Stimulated activated naive B cell treated with anti-CD40 and anti-IgM and Interleukin-4, amounts not matched to agents 10 μg/mL and 1 μg/mL and 100 μg/mL, for 72 hours (primary cell): ENCODE data around the gene CDKN2AIP.

ENCODE experiments used
- ATAC-seq, 2 donors: fragments of 150-1000 bp; cut with Tn5 transposase; replicated peaks; 2 replicates each; pipeline ENCODE4 v1.10.0; 2021; ENCODE audit warnings: moderate library complexity in 1 of 2
- DNase-seq: peaks from one replicate; pipeline ENCODE4 v3.0.0; 2021
- H3K27ac Mint-ChIP-seq: one replicate; pipeline ENCODE4 v1.8.0; 2022; ENCODE audit warnings: mild to moderate bottlenecking, mixed read lengths
- H3K27me3 Mint-ChIP-seq, 2 donors: one replicate each; pipeline ENCODE4 v1.8.0; 2022; ENCODE audit warnings: mixed read lengths in 2 of 2
- H3K36me3 Mint-ChIP-seq, 2 donors: one replicate each; pipeline ENCODE4 v1.8.0; 2022; ENCODE audit warnings: mixed read lengths in 2 of 2, mild to moderate bottlenecking in 1 of 2
- H3K4me1 Mint-ChIP-seq, 2 donors: one replicate each; pipeline ENCODE4 v1.8.0; 2022; ENCODE audit warnings: mixed read lengths in 2 of 2, mild to moderate bottlenecking in 1 of 2
- H3K4me3 Mint-ChIP-seq, 2 donors: one replicate each; pipeline ENCODE4 v1.8.0; 2022; ENCODE audit warnings: mild to moderate bottlenecking in 2 of 2, mixed read lengths in 2 of 2, moderate library complexity in 1 of 2
- H3K9me3 Mint-ChIP-seq, 2 donors: one replicate each; pipeline ENCODE4 v1.8.0; 2022; ENCODE audit warnings: mixed read lengths in 2 of 2, mild to moderate bottlenecking in 1 of 2

CDKN2AIP gene

GRCh38 chr4:183444214-183445096 lies at the start of gene CDKN2AIP:
TSS of gene CDKN2AIP (plus strand) at chr4:183444636. CDS start at chr4:183444798, 162 bp downstream.
- Mint-ChIP-seq H3K4me3 (peak within 1 kb of the TSS; percentile 97), H3K36me3 (peaks cover 14 to 19% of the 10 kb centered on the region in 2 donors), H3K27me3 (no peaks in the 10 kb centered on the region), H3K4me1 (peaks cover 6 to 26% of the 10 kb centered on the region in 2 donors), H3K9me3 (no peaks in the 10 kb centered on the region), H3K27ac (peak within 1 kb of the TSS; percentile 97)
- peak; percentile 86 to 88 for ATAC-seq
- peak; percentile 93 for DNase-seq

DNA sequence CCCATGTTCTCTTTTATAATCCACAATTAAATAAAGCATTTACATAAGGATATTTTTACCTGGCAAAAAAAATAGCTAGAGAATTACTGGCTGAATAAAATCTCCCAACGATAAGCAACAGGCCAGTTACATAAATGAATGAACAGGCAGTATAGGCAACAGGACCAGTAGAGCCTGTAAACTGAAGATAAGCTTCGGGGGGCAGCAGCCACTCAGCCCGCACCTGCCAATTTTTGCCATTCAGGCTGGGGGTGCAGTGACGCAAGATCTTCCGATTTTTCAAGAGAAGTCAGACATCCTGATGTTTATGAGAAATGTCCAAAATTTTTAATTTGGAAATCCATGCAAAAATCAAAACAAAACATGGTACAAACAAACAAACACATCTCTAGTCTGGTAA lies 49.0 kb upstream of the CDKN2AIP start:
- H3K27me3 Mint-ChIP-seq = peaks cover 24 to 33% of the 10 kb centered on the region in 2 donors
- H3K9me3 Mint-ChIP-seq = no peaks in the 10 kb centered on the region
- peaks cover 19 to 32% of the 10 kb centered on the region in 2 donors for H3K4me1 Mint-ChIP-seq
- ATAC-seq (no peak), DNase-seq (no peak)
- H3K27ac Mint-ChIP-seq = no peak overlapping the region
- no peaks in the 10 kb centered on the region for H3K36me3 Mint-ChIP-seq
- no peak overlapping the region for H3K4me3 Mint-ChIP-seq

DNA sequence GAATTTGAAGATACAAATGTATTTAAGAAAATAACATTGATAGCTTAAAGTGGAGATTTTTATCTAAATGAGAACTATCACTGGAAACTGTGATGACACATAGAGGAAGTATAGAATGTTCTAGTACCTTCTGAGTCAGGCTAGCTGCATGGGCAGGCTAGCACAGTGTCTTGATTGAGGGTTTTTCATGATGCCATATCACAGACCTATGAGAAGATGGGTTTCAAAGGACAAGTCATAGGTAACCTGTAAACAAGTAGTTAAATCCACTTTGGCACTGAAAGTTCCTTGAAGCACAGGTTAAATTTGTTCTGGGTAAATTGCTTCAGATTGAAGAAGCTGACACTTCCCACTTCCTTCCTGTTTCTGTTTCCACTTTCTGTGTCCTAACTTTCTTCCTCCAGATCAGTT lies 48.2 kb upstream of the CDKN2AIP start:
- H3K4me3 Mint-ChIP-seq = no peak overlapping the region

DNA sequence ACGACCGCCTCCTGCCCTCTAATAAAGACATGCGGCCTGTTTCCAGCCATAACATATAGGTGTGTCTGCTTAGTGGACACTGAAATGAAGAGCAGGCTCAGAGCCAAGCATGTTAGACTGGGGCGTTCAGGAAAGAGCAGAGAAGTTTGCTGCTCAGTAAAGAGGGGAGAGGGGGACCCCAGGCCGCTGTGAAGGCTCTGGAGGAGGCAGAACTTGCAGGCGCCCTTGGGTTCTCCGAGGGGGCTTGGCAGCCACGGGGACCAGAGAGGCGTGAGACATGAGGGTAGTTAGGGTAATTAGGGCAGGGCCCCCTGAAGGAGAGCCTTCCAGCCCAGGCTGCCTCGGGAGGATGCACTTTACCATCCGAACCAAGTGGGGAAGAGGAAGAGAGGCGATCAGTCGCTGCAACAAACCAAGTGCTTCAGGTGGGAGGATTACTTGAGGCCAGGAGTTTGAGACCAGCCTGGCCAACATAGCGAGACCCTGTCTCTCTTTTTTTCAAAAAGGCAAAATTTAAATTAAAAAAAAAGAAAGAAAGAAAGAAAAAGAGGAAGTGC lies 46.6 kb upstream of the CDKN2AIP start:
- Mint-ChIP-seq H3K9me3 (no peaks in the 10 kb centered on the region), H3K27me3 (peaks cover 30 to 39% of the 10 kb centered on the region in 2 donors)

More for the DNA sequence above, 48.2 kb upstream of the CDKN2AIP start:
- Mint-ChIP-seq H3K36me3 (no peaks in the 10 kb centered on the region), H3K27me3 (peaks cover 25 to 33% of the 10 kb centered on the region in 2 donors), H3K9me3 (no peaks in the 10 kb centered on the region), H3K27ac (no peak overlapping the region), H3K4me1 (peaks cover 19 to 32% of the 10 kb centered on the region in 2 donors)
- ATAC-seq (peak; percentile 37 to 59), DNase-seq (no peak)

GRCh38 chr4:183398298-183399125 lies 45.9 kb upstream of the CDKN2AIP start:
- peak; percentile 84 to 87 for ATAC-seq
- peak overlapping the region; percentile 90 for H3K4me3 Mint-ChIP-seq
- peaks cover 24 to 37% of the 10 kb centered on the region in 2 donors for H3K4me1 Mint-ChIP-seq
- H3K27me3 Mint-ChIP-seq = peaks cover 28 to 39% of the 10 kb centered on the region in 2 donors
- no peaks in the 10 kb centered on the region for H3K36me3 Mint-ChIP-seq
- no peaks in the 10 kb centered on the region for H3K9me3 Mint-ChIP-seq
- peak overlapping the region; percentile 96 for H3K27ac Mint-ChIP-seq
- DNase-seq = peak; percentile 52

More for the DNA sequence above, 46.6 kb upstream of the CDKN2AIP start:
- Mint-ChIP-seq H3K27ac (peak overlapping the region; percentile 96), H3K4me3 (peak overlapping the region; percentile 90), H3K36me3 (no peaks in the 10 kb centered on the region), H3K4me1 (peaks cover 23 to 37% of the 10 kb centered on the region in 2 donors)
- ATAC-seq = no peak
- no peak for DNase-seq

- Mint-ChIP-seq H3K27me3 (peaks cover 26 to 37% of the 10 kb centered on the region in 2 donors), H3K9me3 (no peaks in the 10 kb centered on the region), H3K4me3 (peak overlapping the region; percentile 90), H3K4me1 (peaks cover 24 to 37% of the 10 kb centered on the region in 2 donors), H3K27ac (no peak overlapping the region), H3K36me3 (no peaks in the 10 kb centered on the region)
- DNase-seq (no peak), ATAC-seq (peak; percentile 10 to 14)
Observed at GRCh38 chr4:183399126-183399522, 45.3 kb upstream of the CDKN2AIP start.

GRCh38 chr4:183399616-183400015 lies 44.8 kb upstream of the CDKN2AIP start:
- Mint-ChIP-seq H3K27ac (no peak overlapping the region), H3K4me3 (no peak overlapping the region), H3K4me1 (peaks cover 24 to 37% of the 10 kb centered on the region in 2 donors), H3K9me3 (no peaks in the 10 kb centered on the region), H3K27me3 (peaks cover 26 to 32% of the 10 kb centered on the region in 2 donors), H3K36me3 (no peaks in the 10 kb centered on the region)
- no peak for DNase-seq
- no peak for ATAC-seq

DNA sequence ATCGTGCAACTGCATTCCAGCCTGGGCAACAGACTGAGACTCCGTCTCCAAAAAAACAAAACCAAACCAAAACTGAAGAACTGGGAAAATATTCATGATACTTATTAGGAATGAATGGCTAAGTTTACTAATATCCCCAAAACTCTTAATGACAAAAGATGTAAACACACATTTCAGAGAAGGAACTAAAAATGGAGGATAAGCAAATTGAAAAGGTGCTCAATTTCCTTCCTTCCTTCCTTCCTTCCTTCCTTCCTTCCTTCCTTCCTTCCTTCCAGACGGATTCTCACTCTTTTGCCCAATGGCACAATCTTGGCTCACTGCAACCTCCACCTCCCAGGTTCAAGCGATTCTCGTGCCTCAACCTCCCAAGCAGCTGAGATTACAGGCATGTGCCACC lies 44.4 kb upstream of the CDKN2AIP start:
- H3K27me3 Mint-ChIP-seq = peaks cover 26 to 30% of the 10 kb centered on the region in 2 donors
- no peaks in the 10 kb centered on the region for H3K36me3 Mint-ChIP-seq
- H3K4me3 Mint-ChIP-seq = no peak overlapping the region
- ATAC-seq (no peak), DNase-seq (no peak)
- peaks cover 24 to 37% of the 10 kb centered on the region in 2 donors for H3K4me1 Mint-ChIP-seq
- no peak overlapping the region for H3K27ac Mint-ChIP-seq
- no peaks in the 10 kb centered on the region for H3K9me3 Mint-ChIP-seq

GRCh38 chr4:183401473-183401872 lies 43.0 kb upstream of the CDKN2AIP start:
- no peak for DNase-seq
- Mint-ChIP-seq H3K9me3 (no peaks in the 10 kb centered on the region), H3K27ac (no peak overlapping the region), H3K36me3 (no peaks in the 10 kb centered on the region), H3K4me3 (no peak overlapping the region), H3K27me3 (peaks cover 26 to 30% of the 10 kb centered on the region in 2 donors), H3K4me1 (peaks cover 24 to 34% of the 10 kb centered on the region in 2 donors)
- ATAC-seq = no peak

GRCh38 chr4:183402771-183403170 lies 41.7 kb upstream of the CDKN2AIP start:
- ATAC-seq (peak in 1 of 2 donors; percentile 3), DNase-seq (no peak)
- H3K4me1 Mint-ChIP-seq = peaks cover 19 to 26% of the 10 kb centered on the region in 2 donors
- H3K27me3 Mint-ChIP-seq = peaks cover 26 to 30% of the 10 kb centered on the region in 2 donors
- H3K27ac Mint-ChIP-seq = peak overlapping the region; percentile 77
- H3K4me3 Mint-ChIP-seq = no peak overlapping the region
- no peaks in the 10 kb centered on the region for H3K9me3 Mint-ChIP-seq
- no peaks in the 10 kb centered on the region for H3K36me3 Mint-ChIP-seq

DNA sequence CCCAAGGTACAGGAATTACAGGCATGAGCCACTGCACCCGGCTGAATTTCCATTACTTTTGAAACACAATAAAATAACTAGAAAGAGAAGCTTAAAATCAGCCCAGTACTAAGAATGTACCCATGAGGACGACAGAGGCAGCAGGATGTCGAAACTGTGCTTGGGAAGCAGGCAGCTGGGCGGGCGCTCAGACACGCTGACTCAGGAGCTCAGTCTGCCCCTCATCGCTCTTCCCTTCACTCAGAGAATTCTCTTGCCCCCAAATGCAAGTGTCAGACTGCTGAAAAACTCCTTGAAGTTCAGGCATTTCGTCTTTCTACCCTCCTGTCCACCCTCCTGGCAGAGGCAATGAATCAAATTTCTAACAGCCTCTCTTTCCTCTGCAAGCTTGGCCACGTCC lies 41.0 kb upstream of the CDKN2AIP start:
- Mint-ChIP-seq H3K27me3 (peaks cover 26 to 30% of the 10 kb centered on the region in 2 donors), H3K36me3 (no peaks in the 10 kb centered on the region), H3K4me3 (no peak overlapping the region), H3K4me1 (peaks cover 17 to 22% of the 10 kb centered on the region in 2 donors), H3K27ac (peak overlapping the region; percentile 77), H3K9me3 (no peaks in the 10 kb centered on the region)
- no peak for ATAC-seq
- no peak for DNase-seq

DNA sequence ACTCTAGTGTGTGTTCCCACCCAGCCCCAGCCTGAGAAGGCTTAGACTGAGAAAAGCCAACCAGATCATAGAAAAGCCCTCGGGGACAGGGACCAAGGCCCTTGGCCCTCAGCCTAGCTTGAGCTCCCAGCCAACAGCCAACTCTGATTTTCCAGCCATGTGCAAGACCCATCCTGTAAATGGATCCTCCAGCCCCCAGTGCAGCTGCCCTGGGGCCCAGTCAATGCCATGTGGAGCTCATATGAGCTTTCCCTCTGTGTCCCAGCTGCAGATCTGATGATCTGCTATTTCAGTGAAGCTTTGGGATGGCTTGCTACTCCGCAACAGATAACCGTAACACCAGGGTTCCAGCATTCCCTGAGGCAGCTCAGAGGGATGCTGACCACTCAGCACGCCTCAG lies 40.5 kb upstream of the CDKN2AIP start:
- no peak overlapping the region for H3K4me3 Mint-ChIP-seq
- H3K27me3 Mint-ChIP-seq = peaks cover 26 to 30% of the 10 kb centered on the region in 2 donors
- DNase-seq = no peak
- peak overlapping the region; percentile 44 for H3K27ac Mint-ChIP-seq
- H3K9me3 Mint-ChIP-seq = no peaks in the 10 kb centered on the region
- H3K36me3 Mint-ChIP-seq = no peaks in the 10 kb centered on the region
- ATAC-seq = no peak
- H3K4me1 Mint-ChIP-seq = peaks cover 15 to 18% of the 10 kb centered on the region in 2 donors

DNA sequence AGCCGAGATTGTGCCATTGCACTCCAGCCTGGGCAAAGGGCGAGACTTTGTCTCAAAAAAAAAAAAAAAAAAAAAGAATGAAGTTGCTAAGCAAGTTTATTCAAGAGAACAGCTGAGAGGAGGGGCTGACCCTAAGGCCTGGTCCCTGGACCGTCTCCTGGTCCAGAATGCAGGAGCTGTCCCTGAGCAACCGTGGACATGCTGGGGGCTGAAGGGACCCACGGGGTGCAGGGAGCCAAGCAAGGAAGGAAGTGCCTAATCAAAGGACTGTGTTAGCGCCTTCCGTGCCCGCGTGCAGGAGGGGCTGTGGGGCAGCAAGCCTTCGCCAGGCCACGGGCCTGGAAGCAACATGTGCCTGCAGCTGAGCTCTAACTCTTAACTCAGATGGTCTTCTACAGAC lies 39.1 kb upstream of the CDKN2AIP start:
- DNase-seq (no peak), ATAC-seq (no peak)
- Mint-ChIP-seq H3K9me3 (no peaks in the 10 kb centered on the region), H3K4me1 (peaks cover 10 to 14% of the 10 kb centered on the region in 2 donors), H3K4me3 (no peak overlapping the region), H3K27ac (no peak overlapping the region), H3K36me3 (no peaks in the 10 kb centered on the region), H3K27me3 (peaks cover 20 to 25% of the 10 kb centered on the region in 2 donors)

GRCh38 chr4:183407128-183407585 lies 37.3 kb upstream of the CDKN2AIP start:
- H3K27me3 Mint-ChIP-seq = peaks cover 6 to 11% of the 10 kb centered on the region in 2 donors
- H3K4me3 Mint-ChIP-seq = peak overlapping the region; percentile 76 to 83
- peak overlapping the region; percentile 92 for H3K27ac Mint-ChIP-seq
- peaks cover 10 to 14% of the 10 kb centered on the region in 2 donors for H3K4me1 Mint-ChIP-seq
- ATAC-seq (peak; percentile 94 to 96), DNase-seq (peak; percentile 88)
- no peaks in the 10 kb centered on the region for H3K36me3 Mint-ChIP-seq
- no peaks in the 10 kb centered on the region for H3K9me3 Mint-ChIP-seq
